ENCODE measurements around the gene ZNF580.

DNA sequence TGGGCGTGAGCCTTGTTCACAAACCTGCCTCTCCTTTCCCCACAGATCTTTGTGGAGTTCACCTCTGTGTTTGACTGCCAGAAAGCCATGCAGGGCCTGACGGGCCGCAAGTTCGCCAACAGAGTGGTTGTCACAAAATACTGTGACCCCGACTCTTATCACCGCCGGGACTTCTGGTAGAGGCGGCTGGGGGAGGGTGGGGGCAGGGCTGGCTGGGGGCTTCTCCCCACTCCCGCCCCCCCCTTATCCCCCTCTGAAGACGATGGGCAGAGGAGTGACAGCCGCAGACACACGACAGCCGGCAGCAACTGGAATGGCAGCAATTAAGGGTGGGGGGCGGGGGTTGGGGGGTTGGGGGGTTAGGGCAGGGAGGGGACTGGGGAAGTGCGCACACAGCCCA, 33.1 kb downstream of the ZNF580 start:
- TF ChIP-seq, protein P1, sequence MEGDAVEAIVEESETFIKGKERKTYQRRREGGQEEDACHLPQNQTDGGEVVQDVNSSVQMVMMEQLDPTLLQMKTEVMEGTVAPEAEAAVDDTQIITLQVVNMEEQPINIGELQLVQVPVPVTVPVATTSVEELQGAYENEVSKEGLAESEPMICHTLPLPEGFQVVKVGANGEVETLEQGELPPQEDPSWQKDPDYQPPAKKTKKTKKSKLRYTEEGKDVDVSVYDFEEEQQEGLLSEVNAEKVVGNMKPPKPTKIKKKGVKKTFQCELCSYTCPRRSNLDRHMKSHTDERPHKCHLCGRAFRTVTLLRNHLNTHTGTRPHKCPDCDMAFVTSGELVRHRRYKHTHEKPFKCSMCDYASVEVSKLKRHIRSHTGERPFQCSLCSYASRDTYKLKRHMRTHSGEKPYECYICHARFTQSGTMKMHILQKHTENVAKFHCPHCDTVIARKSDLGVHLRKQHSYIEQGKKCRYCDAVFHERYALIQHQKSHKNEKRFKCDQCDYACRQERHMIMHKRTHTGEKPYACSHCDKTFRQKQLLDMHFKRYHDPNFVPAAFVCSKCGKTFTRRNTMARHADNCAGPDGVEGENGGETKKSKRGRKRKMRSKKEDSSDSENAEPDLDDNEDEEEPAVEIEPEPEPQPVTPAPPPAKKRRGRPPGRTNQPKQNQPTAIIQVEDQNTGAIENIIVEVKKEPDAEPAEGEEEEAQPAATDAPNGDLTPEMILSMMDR (IDR thresholded peaks at IDR 0.05): no peak
- TF ChIP-seq POLR2A (IDR thresholded peaks at IDR 0.05): no peak

Data from sigmoid colon (tissue), 3 donors.